CD4-positive, alpha-beta T cell treated with Interferon gamma for 1 hour (primary cell): ENCODE data around the gene PHLPP1.

Experiments used
- DNase-seq: peaks from one replicate; pipeline ENCODE4 v3.0.0-alpha.2; 2020

PHLPP1 gene

DNA sequence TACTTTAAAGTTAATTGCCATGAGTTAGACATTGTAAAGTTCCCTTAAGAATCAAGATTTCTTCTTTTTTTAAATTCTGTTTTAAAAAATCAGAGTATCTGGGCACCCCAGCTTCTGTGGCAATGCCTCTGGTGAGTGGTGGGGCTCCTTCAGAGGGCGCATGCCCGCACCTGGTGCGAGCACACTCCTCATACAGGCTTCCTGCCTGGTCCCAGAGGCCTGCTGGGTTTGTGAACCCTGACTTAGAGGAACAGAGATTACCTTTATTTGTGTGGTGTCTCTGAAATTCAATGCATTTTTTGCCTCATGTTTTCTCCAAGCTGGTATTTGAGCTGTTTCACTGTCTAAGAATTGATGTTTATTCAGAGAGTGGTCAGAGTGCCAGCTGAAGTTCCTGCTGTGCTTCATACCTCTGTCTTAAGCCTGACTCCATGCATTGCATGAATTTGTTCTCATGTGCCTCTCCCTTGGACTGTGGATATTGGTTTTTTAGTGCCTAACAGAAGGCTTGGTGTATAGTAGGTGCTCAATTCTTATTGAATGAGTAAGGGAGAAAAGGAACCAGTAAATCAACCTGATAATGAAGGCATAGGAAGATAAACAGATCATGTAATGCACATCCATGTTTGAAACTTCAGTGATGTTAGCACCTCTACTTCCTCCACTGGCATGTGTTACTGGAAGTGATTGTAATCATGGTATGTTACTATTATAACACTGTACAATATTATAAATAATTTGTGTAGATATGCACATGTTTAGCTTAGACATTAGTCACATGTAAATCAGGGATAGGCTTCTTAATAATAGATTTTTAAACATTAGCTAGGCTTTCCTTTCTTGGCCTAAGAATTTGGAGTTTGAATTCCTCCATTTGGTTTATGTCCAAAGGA is 29.0 kb downstream of the PHLPP1 start:
- peak; percentile 5 for DNase-seq

DNA sequence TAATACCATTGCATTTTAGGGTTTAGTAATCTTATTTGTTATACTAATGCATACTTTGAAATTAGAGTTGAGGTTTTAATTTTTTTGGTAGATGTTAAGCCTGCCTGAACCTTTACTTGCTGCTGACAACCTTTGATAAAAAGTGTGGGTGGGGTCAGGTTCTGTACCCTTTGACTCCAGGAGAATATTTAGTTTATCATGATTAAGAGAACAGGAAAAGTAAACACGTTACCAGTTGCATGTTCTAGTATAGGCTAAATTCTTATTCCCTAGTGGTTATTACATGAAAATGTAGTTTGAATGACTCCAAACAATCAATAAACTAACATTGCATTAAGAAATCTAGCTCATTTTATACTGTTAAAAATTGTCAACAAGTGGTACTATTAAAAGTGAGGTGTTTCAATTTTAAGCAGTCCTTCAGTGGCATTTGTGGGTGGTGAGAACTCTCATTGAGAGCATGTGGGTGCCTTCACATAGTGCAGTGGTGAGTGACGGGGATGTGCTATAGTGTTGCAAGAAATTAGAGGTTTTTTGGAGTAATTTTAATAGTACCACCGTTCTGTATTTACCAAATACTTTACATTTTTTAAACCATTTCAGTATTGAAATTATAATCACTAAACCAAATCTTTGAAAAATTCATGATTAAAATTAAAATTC is 29.9 kb downstream of the PHLPP1 start:
- no peak for DNase-seq

DNA sequence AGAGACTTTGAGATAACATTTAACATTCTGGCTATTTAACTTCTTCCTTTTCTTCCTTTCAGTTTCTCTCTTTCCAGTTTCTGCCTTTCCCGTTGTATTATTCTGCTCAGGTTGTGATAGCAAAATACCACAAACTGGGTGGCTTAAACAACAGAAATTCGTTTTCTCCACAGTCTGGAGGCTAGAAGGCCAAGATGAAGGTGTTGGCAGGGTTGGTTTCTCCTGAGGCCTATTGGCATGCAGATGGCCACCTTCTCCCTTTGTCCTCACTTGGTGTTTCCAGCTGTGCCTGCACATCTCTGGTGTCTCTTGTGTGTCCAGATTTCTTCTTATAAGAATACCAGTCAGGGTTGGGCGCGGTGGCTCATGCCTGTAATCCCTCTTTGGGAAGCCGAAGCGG is 34.0 kb downstream of the PHLPP1 start:
- no peak for DNase-seq

DNA sequence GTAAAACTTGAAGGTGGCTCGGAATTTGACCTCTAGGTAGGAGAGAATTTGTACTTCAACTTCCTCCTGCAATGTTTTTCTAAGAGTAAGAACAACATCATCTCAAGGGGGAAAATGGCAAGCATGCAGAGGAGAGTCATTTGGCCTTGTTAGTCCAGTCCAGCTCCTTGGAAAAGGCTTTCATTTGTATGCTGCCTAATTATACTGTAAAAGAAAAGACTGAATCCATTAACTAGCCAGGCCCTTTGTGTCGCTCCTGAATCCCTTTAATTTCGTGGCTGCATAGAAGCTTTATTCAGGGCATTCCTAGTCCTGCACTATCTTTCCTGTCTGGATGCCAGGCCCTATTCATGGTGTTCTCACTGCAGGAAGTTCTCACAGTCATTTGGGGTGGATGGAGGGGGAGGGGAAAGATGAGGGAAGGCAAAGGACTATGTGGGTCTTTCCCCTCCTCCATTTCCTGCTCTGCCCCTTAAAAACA is 36.0 kb downstream of the PHLPP1 start:
- DNase-seq = no peak

DNA sequence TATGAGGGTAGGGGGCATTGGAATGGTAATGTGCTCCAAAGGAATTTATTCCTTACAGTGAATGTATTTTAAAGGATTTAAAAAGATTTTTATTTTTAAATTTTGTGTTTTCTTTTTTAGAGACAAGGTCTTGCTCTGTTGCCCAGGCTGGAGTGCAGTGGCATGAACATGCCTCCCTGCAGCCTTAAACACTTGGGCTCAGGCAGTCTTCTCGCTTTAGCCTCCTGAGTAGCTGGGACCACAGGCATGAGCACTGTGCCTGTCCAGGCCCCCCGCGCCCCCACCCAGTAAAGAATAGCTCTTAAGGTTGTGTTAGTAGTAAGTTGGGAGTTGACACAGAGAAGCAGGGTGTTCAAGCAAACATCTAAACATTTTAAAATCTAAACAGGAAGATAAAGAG is 36.6 kb downstream of the PHLPP1 start:
- DNase-seq = no peak

DNA sequence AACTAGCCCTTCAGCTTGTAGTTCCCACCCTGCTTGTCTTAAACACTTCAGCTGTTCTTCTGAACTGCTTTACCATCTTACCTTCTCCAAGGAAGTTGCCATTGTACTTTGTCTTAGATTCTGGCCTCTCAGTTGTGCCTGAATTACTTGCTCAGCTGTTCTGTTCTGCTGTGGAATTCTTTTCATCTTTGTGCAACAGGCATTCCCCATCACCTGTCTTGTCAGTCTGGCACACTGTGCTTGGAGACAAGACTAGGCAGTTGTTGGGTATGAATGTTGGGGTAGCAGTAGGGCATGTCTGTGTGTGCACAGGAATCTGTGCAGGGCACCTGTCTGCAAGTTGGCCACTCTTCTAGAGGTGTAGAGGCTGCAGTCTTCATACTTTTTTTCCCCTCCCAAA is 38.7 kb downstream of the PHLPP1 start:
- DNase-seq = no peak

DNA sequence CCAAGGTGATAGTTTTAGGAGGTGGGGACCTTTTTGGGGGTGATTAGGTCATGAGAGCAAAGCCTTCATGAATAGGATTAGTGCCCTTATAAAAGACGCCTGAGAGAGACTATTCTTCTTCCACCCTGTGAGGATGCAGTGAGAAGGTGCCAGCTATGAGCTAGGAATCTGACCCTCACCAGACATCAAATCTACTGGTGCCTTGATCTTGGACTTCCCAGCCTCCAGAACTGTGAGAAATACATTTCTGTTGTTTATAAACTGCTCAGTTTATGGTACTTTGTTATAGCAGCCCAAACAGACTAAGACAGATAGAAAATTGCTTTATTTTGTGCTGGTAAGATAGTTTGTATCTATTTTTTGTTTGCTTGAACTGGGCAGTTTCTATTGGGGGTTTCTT is 40.1 kb downstream of the PHLPP1 start:
- no peak for DNase-seq

DNA sequence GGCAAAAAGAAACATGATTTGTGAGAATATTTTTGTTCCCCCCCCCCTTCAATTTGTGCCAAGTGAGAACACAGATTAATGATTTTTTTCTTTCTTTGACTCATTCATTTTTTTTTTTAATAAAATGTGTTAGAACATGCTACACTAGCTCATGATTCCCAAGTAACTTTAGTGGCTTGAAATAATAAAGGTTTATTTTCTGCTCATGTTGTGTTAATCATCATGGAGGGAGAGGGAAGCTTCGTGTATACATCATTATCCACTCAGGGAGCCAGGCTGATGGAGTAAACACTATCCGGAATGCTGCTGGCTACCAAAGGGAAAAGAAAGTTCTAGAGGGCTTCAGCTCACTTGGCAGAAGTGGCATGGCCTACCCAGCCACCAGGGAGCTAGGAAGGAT is 40.6 kb downstream of the PHLPP1 start:
- no peak for DNase-seq

DNA sequence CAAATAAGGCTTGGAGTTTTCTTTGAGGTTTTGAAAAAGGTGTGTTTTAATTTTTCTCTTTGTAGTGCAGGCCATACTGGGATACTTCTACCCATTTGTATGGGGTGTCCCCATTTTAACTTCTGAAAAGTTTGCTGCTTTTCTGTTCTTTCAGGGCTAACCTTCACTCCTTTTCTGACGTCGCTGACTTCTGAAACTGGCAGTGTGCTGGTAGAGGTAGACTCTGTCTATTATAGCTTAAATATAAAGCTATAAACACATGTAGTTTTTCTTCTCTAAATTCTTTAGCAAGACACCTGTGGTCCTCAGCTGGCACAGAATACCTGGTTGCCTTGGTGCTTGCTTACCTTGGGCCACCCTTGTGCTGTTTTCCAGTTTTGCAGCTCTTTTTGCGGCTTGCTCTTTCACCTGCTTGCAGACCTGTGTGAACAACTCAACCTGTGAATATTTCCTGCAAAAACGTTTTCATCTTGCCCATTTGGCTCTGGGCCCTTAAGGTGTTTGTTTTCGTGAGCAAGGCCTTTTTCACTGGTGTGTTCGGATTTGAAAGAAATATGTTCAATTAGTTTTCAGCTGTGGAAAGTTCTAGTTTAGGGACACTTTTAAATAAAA is 42.2 kb downstream of the PHLPP1 start:
- no peak for DNase-seq

DNA sequence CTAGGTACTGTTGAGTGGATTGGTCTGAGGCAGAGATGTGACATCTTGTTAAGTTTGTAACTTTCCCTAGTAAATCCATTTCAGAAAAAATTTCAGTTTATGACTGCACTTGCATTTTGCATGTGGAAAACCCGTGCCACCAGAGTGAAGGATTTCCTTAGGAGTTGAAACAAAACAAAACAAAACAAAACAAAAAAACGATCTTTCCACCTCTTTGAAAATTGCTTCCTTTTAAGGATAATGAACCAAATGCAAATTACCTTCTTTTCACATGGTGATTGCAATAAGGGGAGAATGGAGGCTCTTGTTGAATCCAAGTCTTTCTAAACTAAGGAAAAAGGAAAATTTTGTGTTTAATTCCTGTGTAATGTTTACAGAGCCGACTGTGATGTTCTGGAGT is 43.2 kb downstream of the PHLPP1 start:
- DNase-seq = no peak

DNA sequence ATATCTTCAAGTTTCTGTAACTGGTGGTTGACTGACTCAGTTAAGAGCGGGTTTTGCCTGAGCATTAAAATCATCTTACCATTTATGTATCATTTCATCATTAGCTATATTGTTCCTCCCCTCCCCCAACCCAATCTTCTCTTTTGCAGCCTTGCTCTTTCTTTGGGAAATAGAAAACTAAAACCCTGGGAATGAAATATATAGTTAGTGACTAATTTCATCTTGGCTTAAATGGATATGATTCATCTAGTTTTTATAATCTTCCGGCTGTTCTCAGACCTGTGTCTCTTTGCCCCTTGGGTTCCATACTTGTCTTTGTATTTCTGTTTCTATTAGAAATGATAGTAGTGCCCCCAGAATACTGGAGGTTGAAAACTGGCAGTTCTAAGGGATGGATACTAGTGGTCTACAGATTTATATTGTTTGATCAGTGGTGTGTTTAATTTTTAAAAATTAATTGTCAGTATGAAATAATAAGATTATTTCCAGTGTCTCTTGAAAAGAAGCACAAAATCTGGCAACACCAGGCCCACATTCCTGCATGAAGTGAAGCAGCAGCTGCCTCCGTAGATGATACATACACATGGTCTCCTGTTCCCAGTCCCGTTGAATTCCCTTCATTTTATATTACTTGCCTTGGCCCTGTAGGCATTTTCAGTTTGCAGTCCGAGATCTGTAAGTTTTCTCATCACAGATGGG is 44.5 kb downstream of the PHLPP1 start:
- DNase-seq = no peak

DNA sequence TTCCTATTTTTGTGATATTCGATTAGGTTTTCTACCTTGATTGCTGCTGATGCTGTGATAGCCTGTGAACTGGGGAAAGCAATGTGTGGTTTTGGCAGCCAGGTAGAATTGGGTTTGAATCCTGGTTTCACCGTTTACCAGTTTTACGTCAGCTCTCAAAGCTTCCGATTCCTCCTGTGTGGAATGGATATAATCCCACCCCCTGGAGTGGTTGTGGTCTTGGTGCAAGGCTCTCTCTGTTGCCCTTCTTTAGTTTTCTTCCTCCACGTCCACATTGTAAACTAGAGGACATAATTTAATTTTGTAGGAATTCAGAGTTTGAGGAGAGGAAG is 45.0 kb downstream of the PHLPP1 start:
- no peak for DNase-seq

DNA sequence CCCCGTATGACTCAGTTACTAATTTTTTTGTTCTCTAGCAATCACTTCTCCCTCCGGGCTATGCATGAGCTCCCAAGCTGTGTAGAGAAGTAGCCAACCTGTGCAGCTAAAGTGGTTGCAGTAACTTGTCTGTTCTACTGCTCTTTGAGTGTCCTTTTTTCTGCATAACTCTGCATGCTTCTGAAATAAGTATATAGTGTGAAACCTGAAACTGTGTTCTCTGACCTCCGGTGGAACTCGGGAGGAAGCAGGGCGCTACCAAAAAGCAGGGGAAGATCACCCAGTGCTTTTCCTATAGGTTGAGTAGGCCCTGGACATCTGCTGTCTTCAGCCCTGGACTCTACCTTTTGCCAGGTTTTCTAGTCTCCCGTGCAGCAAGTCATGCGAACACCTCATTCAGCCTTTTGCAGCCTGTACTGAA is 47.8 kb downstream of the PHLPP1 start:
- DNase-seq = no peak

DNA sequence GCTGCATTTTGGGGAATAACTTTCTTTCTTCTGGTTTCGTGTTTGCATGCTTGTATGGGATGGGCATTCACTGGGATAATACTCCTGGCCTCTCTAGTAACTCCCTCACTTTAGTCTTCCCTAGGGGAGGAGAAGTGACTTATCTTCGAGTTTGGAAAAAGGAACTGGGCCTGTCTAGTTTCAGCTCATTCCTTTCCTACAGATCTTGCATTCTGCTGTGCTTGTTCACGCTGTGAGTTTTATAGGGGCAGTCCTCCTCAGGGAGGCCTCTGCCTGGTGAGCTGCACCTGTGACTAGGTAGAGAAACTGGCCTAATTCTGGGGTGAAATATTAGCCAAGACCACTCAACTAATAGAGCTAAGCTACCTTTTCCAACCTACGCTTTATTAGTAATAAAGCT is 50.9 kb downstream of the PHLPP1 start:
- no peak for DNase-seq

DNA sequence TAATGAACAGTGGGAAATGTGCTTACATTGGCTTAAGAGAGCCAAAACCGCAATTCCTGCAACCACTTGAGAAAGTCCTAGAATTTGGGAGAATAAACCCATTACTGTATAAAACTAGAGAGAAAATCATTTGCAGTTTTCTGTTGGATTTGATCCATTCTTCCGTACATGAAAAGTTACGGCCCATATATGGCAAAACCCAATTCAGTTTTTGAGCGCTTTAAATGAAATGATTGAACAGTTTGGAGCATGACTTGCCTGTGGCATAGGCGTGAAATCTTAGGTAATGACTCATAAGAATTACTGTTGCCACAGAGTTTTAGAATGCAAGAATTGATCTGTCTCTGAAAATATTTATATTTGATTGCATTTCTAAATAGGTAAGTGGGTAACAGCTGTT is 52.0 kb downstream of the PHLPP1 start:
- DNase-seq = no peak

DNA sequence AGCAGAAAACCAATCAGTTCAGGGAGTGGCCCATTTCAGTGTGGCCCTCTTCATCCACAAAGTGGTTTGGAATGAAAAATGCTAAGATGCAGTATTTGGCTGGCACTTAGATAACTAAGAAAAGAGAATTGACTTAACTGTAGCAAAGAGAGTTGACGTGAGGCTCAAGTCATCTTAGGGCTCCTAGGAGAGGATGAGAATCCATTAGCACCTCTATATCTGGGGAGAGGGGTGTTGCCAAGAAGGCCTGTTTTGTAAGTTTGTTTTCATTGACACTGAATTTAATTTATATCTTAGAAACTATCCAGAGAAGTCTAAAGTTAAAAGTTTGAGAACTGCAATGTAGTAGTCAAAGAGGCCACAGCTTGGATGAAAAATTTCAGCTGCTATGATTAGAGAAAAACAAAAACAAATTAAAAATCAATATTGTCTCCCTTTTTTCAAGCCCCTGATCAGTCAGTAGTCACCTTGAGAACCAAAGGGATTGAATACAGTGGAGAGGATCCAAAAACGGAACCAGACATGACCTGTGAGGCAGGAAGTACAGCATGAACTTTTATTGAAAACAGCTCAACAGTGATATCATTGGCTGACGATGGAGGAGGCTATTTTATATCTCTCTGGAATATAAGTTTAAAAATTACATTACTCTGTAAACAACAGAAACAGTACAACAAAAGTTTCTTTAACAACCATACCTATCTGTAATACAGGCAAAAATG is 52.7 kb downstream of the PHLPP1 start:
- no peak for DNase-seq

DNA sequence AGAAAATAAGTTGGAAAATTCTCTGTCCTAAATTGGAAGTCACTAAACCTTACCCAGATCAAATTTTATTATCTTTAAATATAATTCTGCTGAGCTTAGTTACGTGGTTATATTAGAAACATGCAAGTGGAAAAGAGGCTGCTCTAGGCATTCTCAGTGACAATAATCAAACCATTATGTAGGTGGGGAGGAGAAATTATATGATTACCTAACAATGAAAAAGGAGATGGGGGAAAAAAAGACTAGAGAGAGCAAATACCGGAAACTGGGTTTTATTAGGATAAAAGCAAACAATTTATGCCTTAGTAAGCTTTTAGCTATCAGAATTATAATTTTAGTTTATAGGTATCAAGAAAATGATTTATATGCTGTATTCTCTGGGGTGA is 53.2 kb downstream of the PHLPP1 start:
- no peak for DNase-seq

DNA sequence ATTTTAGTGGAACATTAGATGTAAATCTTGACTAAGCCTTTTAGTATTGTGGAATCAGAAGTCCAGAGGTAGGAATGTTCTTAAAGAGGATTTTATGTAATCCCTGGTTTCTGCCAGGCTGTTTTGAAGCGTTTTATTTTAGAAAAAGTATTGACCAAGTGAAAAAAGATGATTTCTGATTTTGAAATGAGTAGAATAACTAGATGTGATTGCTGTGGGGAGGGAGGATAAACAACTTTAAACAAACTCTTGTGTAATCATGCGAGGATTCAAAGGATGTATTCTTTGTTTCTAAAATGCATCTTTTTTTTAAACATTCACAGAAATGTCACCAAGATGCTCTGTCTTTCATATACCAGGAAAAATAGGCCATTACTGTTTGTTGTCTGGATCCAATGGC is 53.9 kb downstream of the PHLPP1 start:
- DNase-seq = no peak

DNA sequence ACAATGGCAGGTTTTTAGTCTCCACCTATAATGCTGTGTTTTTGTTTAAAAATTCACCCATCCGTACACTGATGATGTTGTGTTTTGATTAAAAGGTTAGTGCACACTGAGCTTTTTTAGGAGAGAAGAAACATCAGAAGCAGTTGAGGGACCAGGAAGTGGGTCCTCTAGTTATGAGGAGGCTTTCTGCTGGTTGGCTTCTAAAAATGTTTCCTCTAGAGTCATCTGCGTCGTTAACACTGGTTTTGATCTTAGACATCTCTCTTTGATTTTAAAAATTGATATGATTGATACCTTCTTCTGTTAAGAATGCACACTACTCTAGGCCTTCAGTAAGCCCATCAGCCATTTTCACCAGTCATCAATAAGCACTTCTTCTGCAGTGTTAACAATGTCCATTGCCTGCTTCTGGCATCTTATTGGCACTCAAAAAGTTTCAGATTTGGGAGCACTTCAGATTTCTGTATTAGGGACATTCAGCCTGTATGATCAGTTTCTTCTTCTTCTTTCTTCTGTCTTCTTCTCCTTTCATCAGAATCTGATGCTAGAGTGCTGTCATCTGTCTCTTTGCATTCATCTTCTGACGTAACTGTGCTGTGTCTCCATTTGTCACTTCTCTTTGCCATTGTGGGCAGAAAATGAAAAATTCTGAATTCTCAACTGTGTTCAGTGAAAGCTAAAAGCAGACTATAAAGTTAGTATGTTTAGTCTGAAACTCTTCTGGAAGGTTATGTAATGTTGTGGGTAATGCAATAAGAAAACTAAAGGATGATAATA is 56.3 kb downstream of the PHLPP1 start:
- DNase-seq = no peak

DNA sequence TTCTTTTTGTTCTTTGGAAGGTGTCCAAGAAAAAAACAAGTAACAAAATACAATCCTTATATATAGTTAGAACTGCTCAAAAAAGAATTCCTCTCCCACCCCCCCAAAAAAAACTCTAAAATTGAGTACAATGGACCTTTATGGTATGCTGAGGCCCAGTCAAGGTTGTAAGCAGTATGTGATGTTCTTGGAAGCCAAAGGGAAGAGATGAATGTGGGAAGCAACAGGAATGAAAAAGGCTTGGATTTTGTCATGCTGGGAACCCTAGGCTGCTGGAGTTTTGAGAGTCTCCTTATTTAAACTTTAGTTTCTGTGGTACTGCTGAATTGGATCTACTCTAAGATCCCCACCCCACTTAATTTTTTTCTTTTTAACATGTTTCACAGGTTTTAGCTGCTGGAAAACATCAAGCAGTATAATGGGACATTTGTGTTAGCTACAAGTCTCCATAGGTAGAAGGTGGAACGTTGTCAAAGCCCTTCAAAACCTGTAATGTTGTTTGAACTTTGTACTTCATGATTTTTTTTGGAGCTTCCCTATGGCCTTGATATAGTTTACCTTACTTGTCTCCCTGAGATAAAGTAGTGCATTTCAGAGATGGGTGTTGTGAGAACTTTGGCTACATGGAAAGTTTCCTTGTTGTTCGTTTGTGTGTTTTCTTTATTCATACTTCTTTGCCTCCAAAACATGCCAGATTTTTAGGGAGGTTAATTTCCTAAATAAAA is 57.7 kb downstream of the PHLPP1 start:
- DNase-seq = no peak

DNA sequence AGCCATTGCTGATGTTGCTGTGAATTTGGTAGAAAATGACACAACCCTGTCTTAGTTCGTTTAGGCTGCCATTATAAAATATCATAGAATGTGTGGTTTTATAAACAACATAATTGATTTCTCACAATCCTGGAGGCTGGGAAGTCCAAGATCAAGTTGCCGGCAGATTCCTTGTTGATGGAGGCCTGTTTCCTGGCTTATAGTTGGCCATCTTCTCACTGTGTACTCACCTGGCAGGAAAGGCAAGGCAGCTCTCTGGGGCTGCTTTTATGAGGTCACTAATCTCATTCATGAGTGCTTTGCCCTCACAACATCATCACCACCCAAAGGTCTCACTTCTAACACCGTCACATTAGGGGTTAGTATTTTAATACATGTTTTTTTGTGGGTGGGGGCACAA is 58.4 kb downstream of the PHLPP1 start:
- DNase-seq = no peak
